HCT116 (cell line): Measurements from ENCODE around the gene PPM1H. TPM values are rescaled to one million over a fixed set of nuclear protein-coding genes. Genes with fewer than 3 reads are reported as not detected.

Experiments
- ATAC-seq: fragments of 200-7000 bp; cut with Tn5 transposase; 2 replicates; pipeline ENCODE4 v1.9.1; 2020; ENCODE audit warnings: mild to moderate bottlenecking, moderate library complexity
- BruUV-seq: library from RNA; stranded (reverse); fragments of 400-500 nt; replicated peaks from 2 replicates; lab custom pipeline; 2021; lab: Mats Ljungman, UMichigan
- CTCF ChIA-PET: fragments of 300-600 bp; sonication (Branson Sonifier 250); formaldehyde crosslinking; loops from one replicate; lab custom pipeline; 2021; ENCODE audit warnings: antibody characterized with exemption; lab: Charles Lee
- POLR2A ChIA-PET: fragments of 300-600, 350-600 bp; sonication (Branson Sonifier 250); formaldehyde crosslinking; loops from one replicate; lab custom pipeline; 2021; ENCODE audit warnings: antibody characterized with exemption; lab: Charles Lee
- RAD21 ChIA-PET, 2 experiments: fragments of 300-600 bp; sonication (Branson Sonifier 250); formaldehyde crosslinking; loops; one replicate each; lab custom pipeline; 2023; ENCODE audit warnings: low total read pairs in 2 of 2; ENCODE audit not compliant: uncharacterized antibody in 2 of 2, unreplicated experiment in 2 of 2, low non-redundant PET in 1 of 2; lab: Charles Lee
- DNase-seq: peaks from one replicate; pipeline ENCODE4 v3.0.0-alpha.2; 2010; ENCODE audit warnings: low read depth, low spot score
- H2AFZ ChIP-seq: fragments of 200-600 bp; shearing (Covaris generic), sonication (generic); 2 replicates; pipeline ENCODE4 v1.6.1; 2017; ENCODE audit warnings: low read depth, mixed run types, mixed read lengths, antibody characterized with exemption, low read length; ENCODE audit not compliant: poor library complexity, severe bottlenecking
- H3K27ac ChIP-seq: 2 replicates; pipeline ENCODE4 v1.5.1; 2012; ENCODE audit warnings: low read depth, low read length
- H3K27me3 ChIP-seq: fragments of 200-600 bp; sonication (generic); 2 replicates; pipeline ENCODE4 v1.6.1; 2016; ENCODE audit warnings: mixed run types, low read length, mixed read lengths; ENCODE audit not compliant: insufficient read depth
- H3K36me3 ChIP-seq, 2 experiments: fragments of 200-500 bp in 1 of 2; fragments of 200-600 bp in 1 of 2; sonication (Bioruptor generic) in 1 of 2; sonication (generic) in 1 of 2; 2 replicates each; pipeline versions ENCODE4 v1.5.1 to v1.6.1; 2014 to 2016; ENCODE audit warnings: low read length in 2 of 2, inconsistent platforms in 1 of 2, mixed read lengths in 1 of 2, mixed run types in 1 of 2; ENCODE audit not compliant: insufficient read depth in 2 of 2, control insufficient read depth in 1 of 2
- H3K4me1 ChIP-seq, 2 experiments: fragments of 200-600 bp in 1 of 2; sonication (generic) in 1 of 2; 2 replicates each; pipeline versions ENCODE4 v1.5.1 to v1.6.1; 2012 to 2017; ENCODE audit warnings: low read length in 2 of 2, inconsistent platforms in 1 of 2, mild to moderate bottlenecking in 1 of 2, mixed read lengths in 1 of 2, mixed run types in 1 of 2, moderate library complexity in 1 of 2; ENCODE audit not compliant: insufficient read depth in 2 of 2, control insufficient read depth in 1 of 2
- H3K4me2 ChIP-seq: fragments of 200-600 bp; sonication (generic); 2 replicates; pipeline ENCODE4 v1.6.1; 2017; ENCODE audit warnings: mixed run types, low read length, mixed read lengths
- H3K4me3 ChIP-seq, 2 experiments: fragments of 200-600 bp in 1 of 2; sonication (generic) in 1 of 2; replicated peaks in 1 of 2; 2 replicates each; pipeline ENCODE4 v1.5.1; 2011 to 2016; ENCODE audit warnings: low read length in 2 of 2, control low read depth in 1 of 2, low read depth in 1 of 2, mild to moderate bottlenecking in 1 of 2, mixed read lengths in 1 of 2, mixed run types in 1 of 2
- H3K79me2 ChIP-seq: fragments of 200-600 bp; sonication (generic); 2 replicates; pipeline ENCODE4 v1.6.1; 2017; ENCODE audit warnings: mild to moderate bottlenecking, mixed run types, low read length, moderate library complexity, mixed read lengths; ENCODE audit not compliant: insufficient read depth
- H3K9ac ChIP-seq: fragments of 200-600 bp; sonication (generic); 2 replicates; pipeline ENCODE4 v1.6.1; 2016; ENCODE audit warnings: low read length, mixed read lengths
- H3K9me2 ChIP-seq: fragments of 200-600 bp; sonication (generic), shearing (Covaris generic); 2 replicates; pipeline ENCODE4 v1.6.1; 2017; ENCODE audit warnings: mixed run types, mild to moderate bottlenecking, moderate library complexity; ENCODE audit not compliant: insufficient read depth
- H3K9me3 ChIP-seq, 2 experiments: fragments of 200-500 bp in 1 of 2; fragments of 200-600 bp in 1 of 2; sonication (Bioruptor generic) in 1 of 2; sonication (generic) in 1 of 2; 2 replicates each; pipeline ENCODE4 v1.6.1; 2014 to 2017; ENCODE audit warnings: low read length in 2 of 2, mixed read lengths in 2 of 2, inconsistent platforms in 1 of 2, low read depth in 1 of 2, mild to moderate bottlenecking in 1 of 2, mixed run types in 1 of 2, moderate library complexity in 1 of 2; ENCODE audit not compliant: control insufficient read depth in 1 of 2, insufficient read depth in 1 of 2
- H4K20me1 ChIP-seq: fragments of 200-600 bp; sonication (generic), shearing (Covaris generic); 2 replicates; pipeline ENCODE4 v1.6.1; 2017; ENCODE audit warnings: mixed run types, mild to moderate bottlenecking, moderate library complexity; ENCODE audit not compliant: insufficient read depth
- CBX3 ChIP-seq: IDR thresholded peaks from 2 replicates; pipeline ENCODE4 v1.6.1; 2012; ENCODE audit warnings: low read depth
- CEBPB ChIP-seq: IDR thresholded peaks from 2 replicates; pipeline ENCODE4 v1.6.1; 2012; ENCODE audit warnings: low read depth
- ELF1 ChIP-seq: IDR thresholded peaks from 2 replicates; pipeline ENCODE4 v1.6.1; 2012; ENCODE audit warnings: low read depth, borderline replicate concordance
- RAD21 ChIP-seq: IDR thresholded peaks from 2 replicates; pipeline ENCODE4 v1.6.1; 2012; ENCODE audit warnings: low read depth, mild to moderate bottlenecking
- SIN3A ChIP-seq: IDR thresholded peaks from 2 replicates; pipeline ENCODE4 v1.6.1; 2012; ENCODE audit warnings: low read depth
- SP1 ChIP-seq: IDR thresholded peaks from 2 replicates; pipeline ENCODE4 v1.6.1; 2012; ENCODE audit warnings: low read depth
- ZBTB33 ChIP-seq: IDR thresholded peaks from 2 replicates; pipeline ENCODE4 v1.6.1; 2011; ENCODE audit warnings: mild to moderate bottlenecking, low read length, moderate library complexity; ENCODE audit not compliant: insufficient replicate concordance; ENCODE audit errors: extremely low read depth
- ZNF274 ChIP-seq: fragments of 200-500 bp; sonication (Bioruptor generic); IDR thresholded peaks from 2 replicates; pipeline ENCODE4 v1.6.1; 2014; ENCODE audit warnings: mild to moderate bottlenecking, low read depth, low read length, inconsistent platforms
- intact Hi-C: fragments of 100-400 bp; cut with micrococcal nuclease; formaldehyde crosslinking; loops from 2 replicates; pipeline ENCODE4 v1.10.0; 2022
- total RNA-seq: library from RNA; stranded (reverse); gene quantifications from one replicate; pipeline ENCODE4 v1.2.1, GENCODE V29; 2021; ENCODE audit not compliant: unreplicated experiment
- TF ChIP-seq, protein P1 (sequence below), 3 experiments: fragments of 200-600 bp in 1 of 3; sonication (generic) in 1 of 3; IDR thresholded peaks in 2 of 3; conservative IDR thresholded peaks in 1 of 3; 2 replicates each; pipeline ENCODE4 v1.5.1; 2012 to 2017; ENCODE audit warnings: low read depth in 2 of 3, low read length in 2 of 3, antibody characterized with exemption in 1 of 3, borderline replicate concordance in 1 of 3, control low read depth in 1 of 3, mild to moderate bottlenecking in 1 of 3, mixed read lengths in 1 of 3, mixed run types in 1 of 3, moderate library complexity in 1 of 3; ENCODE audit not compliant: insufficient read depth in 1 of 3
- TF ChIP-seq, protein P2 (sequence below): IDR thresholded peaks from 2 replicates; pipeline ENCODE4 v1.6.1; 2012
- TF ChIP-seq, protein P3 (sequence below): IDR thresholded peaks from 2 replicates; pipeline ENCODE4 v1.6.1; 2012; ENCODE audit warnings: low read depth

The PPM1H gene
- total RNA-seq, 1 experiment from 2014 or later: 8.0 TPM

DNA sequence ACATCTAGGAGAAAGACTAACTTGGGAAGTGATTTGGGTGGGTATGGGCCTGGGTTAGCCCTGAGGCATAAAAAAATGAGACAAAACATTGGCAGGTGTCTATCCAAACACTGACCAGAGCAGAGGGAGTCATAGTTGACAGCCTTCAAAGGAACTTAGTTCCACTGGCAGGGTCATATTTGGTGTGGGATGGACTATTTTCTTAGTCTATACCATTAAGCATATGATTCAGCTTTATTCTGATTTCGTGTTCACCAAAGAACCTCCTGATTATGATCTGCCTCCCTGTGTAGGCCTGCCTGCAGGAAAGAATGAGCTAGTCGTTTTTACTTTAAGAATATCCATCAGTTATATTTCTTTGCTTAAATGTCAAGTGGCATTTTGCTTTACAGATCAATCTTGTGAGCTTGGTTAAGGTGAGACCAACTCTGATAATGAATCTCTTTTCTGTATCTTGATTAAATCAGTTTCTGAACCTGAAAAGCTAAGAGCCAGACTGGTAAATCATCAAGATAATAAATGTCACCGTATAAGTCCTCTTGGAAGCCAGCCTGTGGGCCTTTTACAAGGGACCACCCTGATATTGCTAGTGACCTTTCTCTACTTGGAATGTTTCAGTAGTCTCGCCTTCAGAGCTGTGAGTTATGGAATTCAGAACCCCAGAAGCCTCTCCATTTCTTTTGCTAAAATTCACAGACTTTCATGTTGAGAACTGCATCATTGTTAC lies 285.4 kb downstream of the PPM1H start:
- intact Hi-C loops: no loop called here
- H3K27ac ChIP-seq: no peak overlapping the region
- H3K79me2 ChIP-seq: no peaks in the 10 kb centered on the region
- ATAC-seq: no peak
- ChIA-PET CTCF (no interaction called here), RAD21 (no interaction called here), POLR2A (no interaction called here)
- no peaks in the 10 kb centered on the region for H3K36me3 ChIP-seq
- BruUV-seq: no TSS peak
- no peak overlapping the region for H2AFZ ChIP-seq
- no peaks in the 10 kb centered on the region for H3K27me3 ChIP-seq
- no peak overlapping the region for H3K4me3 ChIP-seq
- H3K9me2 ChIP-seq: no peaks in the 10 kb centered on the region
- DNase-seq: no peak
- H3K9me3 ChIP-seq: no peaks in the 10 kb centered on the region
- no peaks in the 10 kb centered on the region for H3K4me1 ChIP-seq
- H3K9ac ChIP-seq: no peak overlapping the region
- TF ChIP-seq ZNF274: no peak
- TF ChIP-seq SIN3A: no peak
- no peak for TF ChIP-seq ELF1
- no peak for TF ChIP-seq SP1
- H4K20me1 ChIP-seq: no peaks in the 10 kb centered on the region
- H3K4me2 ChIP-seq: no peak overlapping the region

DNA sequence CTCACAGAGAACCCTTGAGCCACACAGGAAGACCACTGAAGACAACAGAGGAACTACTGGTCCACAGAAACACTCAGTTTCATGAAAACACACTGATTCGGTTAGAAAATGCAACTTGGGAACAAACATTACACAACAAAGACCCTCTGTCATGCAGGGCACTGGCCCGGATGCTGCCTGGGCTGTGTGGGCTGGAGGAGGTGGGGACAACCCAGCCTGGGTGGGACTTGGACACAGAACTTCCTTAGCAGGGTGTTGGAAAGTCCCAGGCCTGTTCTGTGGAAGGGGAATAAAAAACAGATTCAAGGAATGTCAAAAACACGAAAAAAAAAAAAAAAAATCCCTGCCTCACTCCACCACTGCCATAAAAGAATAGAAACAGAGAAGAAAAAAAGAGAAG lies 287.4 kb downstream of the PPM1H start:
- CTCF ChIA-PET: no interaction called here
- no TSS peak for BruUV-seq
- Histone ChIP-seq H3K9me2 (no peaks in the 10 kb centered on the region), H3K27ac (no peak overlapping the region), H3K4me1 (no peaks in the 10 kb centered on the region), H3K36me3 (no peaks in the 10 kb centered on the region), H3K4me2 (no peak overlapping the region), H2AFZ (no peak overlapping the region), H3K4me3 (no peak overlapping the region), H4K20me1 (no peaks in the 10 kb centered on the region), H3K79me2 (no peaks in the 10 kb centered on the region), H3K9me3 (no peaks in the 10 kb centered on the region), H3K9ac (no peak overlapping the region), H3K27me3 (no peaks in the 10 kb centered on the region)
- POLR2A ChIA-PET: no interaction called here
- TF ChIP-seq CBX3 (no peak), ZBTB33 (no peak), SP1 (no peak), CEBPB (no peak), RAD21 (no peak)
- TF ChIP-seq, protein P1, sequence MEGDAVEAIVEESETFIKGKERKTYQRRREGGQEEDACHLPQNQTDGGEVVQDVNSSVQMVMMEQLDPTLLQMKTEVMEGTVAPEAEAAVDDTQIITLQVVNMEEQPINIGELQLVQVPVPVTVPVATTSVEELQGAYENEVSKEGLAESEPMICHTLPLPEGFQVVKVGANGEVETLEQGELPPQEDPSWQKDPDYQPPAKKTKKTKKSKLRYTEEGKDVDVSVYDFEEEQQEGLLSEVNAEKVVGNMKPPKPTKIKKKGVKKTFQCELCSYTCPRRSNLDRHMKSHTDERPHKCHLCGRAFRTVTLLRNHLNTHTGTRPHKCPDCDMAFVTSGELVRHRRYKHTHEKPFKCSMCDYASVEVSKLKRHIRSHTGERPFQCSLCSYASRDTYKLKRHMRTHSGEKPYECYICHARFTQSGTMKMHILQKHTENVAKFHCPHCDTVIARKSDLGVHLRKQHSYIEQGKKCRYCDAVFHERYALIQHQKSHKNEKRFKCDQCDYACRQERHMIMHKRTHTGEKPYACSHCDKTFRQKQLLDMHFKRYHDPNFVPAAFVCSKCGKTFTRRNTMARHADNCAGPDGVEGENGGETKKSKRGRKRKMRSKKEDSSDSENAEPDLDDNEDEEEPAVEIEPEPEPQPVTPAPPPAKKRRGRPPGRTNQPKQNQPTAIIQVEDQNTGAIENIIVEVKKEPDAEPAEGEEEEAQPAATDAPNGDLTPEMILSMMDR (IDR thresholded peaks at IDR 0.05 in 2 of 3, conservative IDR thresholded peaks at IDR 0.05 in 1 of 3; ENCODE audit: borderline replicate concordance in 1 of 3, insufficient read depth in 1 of 3, low read depth in 2 of 3, low read length in 2 of 3): no peak
- TF ChIP-seq, protein P2, sequence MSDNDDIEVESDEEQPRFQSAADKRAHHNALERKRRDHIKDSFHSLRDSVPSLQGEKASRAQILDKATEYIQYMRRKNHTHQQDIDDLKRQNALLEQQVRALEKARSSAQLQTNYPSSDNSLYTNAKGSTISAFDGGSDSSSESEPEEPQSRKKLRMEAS: no peak
- TF ChIP-seq, protein P3, sequence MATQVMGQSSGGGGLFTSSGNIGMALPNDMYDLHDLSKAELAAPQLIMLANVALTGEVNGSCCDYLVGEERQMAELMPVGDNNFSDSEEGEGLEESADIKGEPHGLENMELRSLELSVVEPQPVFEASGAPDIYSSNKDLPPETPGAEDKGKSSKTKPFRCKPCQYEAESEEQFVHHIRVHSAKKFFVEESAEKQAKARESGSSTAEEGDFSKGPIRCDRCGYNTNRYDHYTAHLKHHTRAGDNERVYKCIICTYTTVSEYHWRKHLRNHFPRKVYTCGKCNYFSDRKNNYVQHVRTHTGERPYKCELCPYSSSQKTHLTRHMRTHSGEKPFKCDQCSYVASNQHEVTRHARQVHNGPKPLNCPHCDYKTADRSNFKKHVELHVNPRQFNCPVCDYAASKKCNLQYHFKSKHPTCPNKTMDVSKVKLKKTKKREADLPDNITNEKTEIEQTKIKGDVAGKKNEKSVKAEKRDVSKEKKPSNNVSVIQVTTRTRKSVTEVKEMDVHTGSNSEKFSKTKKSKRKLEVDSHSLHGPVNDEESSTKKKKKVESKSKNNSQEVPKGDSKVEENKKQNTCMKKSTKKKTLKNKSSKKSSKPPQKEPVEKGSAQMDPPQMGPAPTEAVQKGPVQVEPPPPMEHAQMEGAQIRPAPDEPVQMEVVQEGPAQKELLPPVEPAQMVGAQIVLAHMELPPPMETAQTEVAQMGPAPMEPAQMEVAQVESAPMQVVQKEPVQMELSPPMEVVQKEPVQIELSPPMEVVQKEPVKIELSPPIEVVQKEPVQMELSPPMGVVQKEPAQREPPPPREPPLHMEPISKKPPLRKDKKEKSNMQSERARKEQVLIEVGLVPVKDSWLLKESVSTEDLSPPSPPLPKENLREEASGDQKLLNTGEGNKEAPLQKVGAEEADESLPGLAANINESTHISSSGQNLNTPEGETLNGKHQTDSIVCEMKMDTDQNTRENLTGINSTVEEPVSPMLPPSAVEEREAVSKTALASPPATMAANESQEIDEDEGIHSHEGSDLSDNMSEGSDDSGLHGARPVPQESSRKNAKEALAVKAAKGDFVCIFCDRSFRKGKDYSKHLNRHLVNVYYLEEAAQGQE: no peak
- RAD21 ChIA-PET: no interaction called here
- intact Hi-C loops: no loop called here
- ATAC-seq: no peak
- DNase-seq: no peak
